T-helper 17 cell (primary cell): ENCODE results near the gene CUX1. TPM values are rescaled to one million over a fixed set of nuclear protein-coding genes. Genes with fewer than 3 reads are reported as not detected.
"Not testable (repeated sequence)": the region's sequence is repeated elsewhere in the genome, so short reads cannot be mapped to it uniquely, and the experiment has no call there.

Source experiments
- ATAC-seq: fragments of 150-1000 bp; cut with Tn5 transposase; 2 replicates; pipeline ENCODE4 v1.10.0; 2021; ENCODE audit warnings: mild to moderate bottlenecking, moderate library complexity
- DNase-seq, 3 donors: peaks; one replicate each; pipeline versions ENCODE4 v3.0.0 to v3.0.0-alpha.2; 2020 to 2021
- H3K9me3 ChIP-seq: one replicate; pipeline ENCODE4 v1.7.0; 2013; ENCODE audit warnings: low read length, mild to moderate bottlenecking; ENCODE audit not compliant: control insufficient read depth, poor library complexity, severe bottlenecking
- H3K27ac Mint-ChIP-seq: one replicate; pipeline ENCODE4 v1.8.0; 2022; ENCODE audit warnings: mild to moderate bottlenecking, moderate library complexity, mixed read lengths
- H3K27me3 Mint-ChIP-seq: one replicate; pipeline ENCODE4 v1.8.0; 2022; ENCODE audit warnings: mixed read lengths
- H3K36me3 Mint-ChIP-seq: one replicate; pipeline ENCODE4 v1.8.0; 2022; ENCODE audit warnings: low read depth, mixed read lengths
- H3K4me1 Mint-ChIP-seq: one replicate; pipeline ENCODE4 v1.8.0; 2022; ENCODE audit warnings: mild to moderate bottlenecking, mixed read lengths
- H3K4me3 Mint-ChIP-seq: one replicate; pipeline ENCODE4 v1.8.0; 2022; ENCODE audit warnings: mild to moderate bottlenecking, moderate library complexity, mixed read lengths
- total RNA-seq, 4 donors: library from RNA in 2 of 4; stranded (reverse) in 2 of 4; gene quantifications; one replicate each; pipeline ENCODE4 v1.2.3 and lab custom pipeline; 2022 to 2026

Gene CUX1
- total RNA-seq, 2 donors from 2014 or later = 35.6 to 52.8 TPM

GRCh38 chr7:102140952-102141370 is 323.5 kb downstream of the CUX1 start:
- H3K9me3 ChIP-seq = no peaks in the 10 kb centered on the region
- DNase-seq (no peak), ATAC-seq (peak; percentile 30)
- Mint-ChIP-seq H3K27ac (no peak overlapping the region), H3K27me3 (no peaks in the 10 kb centered on the region), H3K4me3 (peak overlapping the region; percentile 75), H3K36me3 (peaks cover 4% of the 10 kb centered on the region), H3K4me1 (peaks cover 8% of the 10 kb centered on the region)

GRCh38 chr7:102142433-102142832 is 325.0 kb downstream of the CUX1 start:
- ATAC-seq, H3K4me1 Mint-ChIP-seq, H3K36me3 Mint-ChIP-seq, DNase-seq, H3K4me3 Mint-ChIP-seq, H3K27me3 Mint-ChIP-seq, H3K9me3 ChIP-seq: not testable (repeated sequence)
- peak overlapping the region; percentile 11 for H3K27ac Mint-ChIP-seq

- no peaks in the 10 kb centered on the region for H3K27me3 Mint-ChIP-seq
- peaks cover 2% of the 10 kb centered on the region for H3K4me1 Mint-ChIP-seq
- no peaks in the 10 kb centered on the region for H3K9me3 ChIP-seq
- no peak overlapping the region for H3K4me3 Mint-ChIP-seq
- ATAC-seq = no peak
- peaks cover 4% of the 10 kb centered on the region for H3K36me3 Mint-ChIP-seq
- H3K27ac Mint-ChIP-seq = no peak overlapping the region
- no peak for DNase-seq
Measured at GRCh38 chr7:102146122-102146521, 328.7 kb downstream of the CUX1 start.

DNA sequence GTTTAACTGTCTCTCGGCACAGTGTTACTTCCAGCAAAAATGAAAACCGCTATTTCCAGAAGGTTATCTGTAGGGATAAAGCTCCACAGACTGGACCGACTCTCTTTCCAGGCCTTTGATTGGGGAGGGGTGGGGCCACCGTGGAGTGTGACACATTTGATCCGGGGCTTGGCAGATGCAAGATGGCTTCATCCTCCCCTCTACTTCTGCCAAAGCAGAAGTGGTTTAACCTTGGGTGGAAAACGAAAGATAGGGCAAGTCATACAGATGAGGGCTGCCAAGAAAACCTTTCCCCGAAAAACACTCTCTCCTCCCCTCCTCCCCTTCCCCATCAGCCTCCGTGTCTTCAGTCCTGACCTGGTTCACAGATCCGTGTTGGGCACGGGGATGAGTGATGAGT is 329.6 kb downstream of the CUX1 start:
- no peaks in the 10 kb centered on the region for H3K9me3 ChIP-seq
- DNase-seq = no peak
- Mint-ChIP-seq H3K27ac (no peak overlapping the region), H3K27me3 (no peaks in the 10 kb centered on the region), H3K4me1 (no peaks in the 10 kb centered on the region), H3K36me3 (peaks cover 4% of the 10 kb centered on the region), H3K4me3 (no peak overlapping the region)
- no peak for ATAC-seq

DNA sequence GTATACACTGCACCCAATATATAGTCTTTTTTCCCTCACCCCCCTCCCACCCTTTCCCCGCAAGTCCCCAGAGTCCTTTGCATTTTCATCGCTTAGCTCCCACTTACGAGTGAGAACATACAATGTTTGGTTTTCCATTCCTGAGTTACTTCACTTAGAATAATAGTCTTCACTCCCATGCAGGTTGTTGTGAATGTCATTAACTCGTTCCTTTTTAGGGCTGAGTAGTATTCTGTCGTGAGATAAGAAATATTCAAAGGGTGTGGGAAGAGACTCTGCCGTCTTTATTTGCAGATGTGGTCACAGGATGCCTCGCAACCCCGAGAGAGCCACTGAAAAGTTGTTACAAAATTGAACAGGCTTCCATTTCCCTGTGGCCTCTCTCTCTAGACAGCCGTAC is 331.4 kb downstream of the CUX1 start:
- DNase-seq (no peak), ATAC-seq (no peak)
- no peak overlapping the region for H3K27ac Mint-ChIP-seq
- H3K4me3 Mint-ChIP-seq = no peak overlapping the region
- H3K36me3 Mint-ChIP-seq = peaks cover 4% of the 10 kb centered on the region
- no peaks in the 10 kb centered on the region for H3K27me3 Mint-ChIP-seq
- no peaks in the 10 kb centered on the region for H3K9me3 ChIP-seq
- no peaks in the 10 kb centered on the region for H3K4me1 Mint-ChIP-seq

DNA sequence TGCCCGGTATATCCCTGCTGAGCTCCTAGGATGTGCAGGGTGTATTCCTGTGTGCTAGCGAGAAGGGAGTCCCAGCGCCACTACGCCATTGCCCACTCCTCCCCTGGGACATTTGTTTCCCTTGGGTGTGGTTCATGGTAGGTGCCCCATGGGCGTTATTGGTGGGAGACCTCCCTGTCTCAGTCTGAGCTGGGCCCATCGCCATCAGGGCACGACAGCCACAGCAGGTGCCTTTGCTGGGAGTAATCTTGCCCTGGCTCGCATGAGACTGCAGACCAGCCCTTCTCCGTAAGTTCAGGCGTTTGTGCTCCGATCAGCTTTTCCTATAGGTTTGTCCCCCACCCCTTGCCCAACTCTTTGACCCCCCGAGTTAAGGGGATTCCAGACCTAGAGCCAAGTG is 332.0 kb downstream of the CUX1 start:
- Mint-ChIP-seq H3K27ac (no peak overlapping the region), H3K36me3 (no peaks in the 10 kb centered on the region), H3K4me3 (no peak overlapping the region), H3K27me3 (no peaks in the 10 kb centered on the region), H3K4me1 (no peaks in the 10 kb centered on the region)
- DNase-seq (no peak), ATAC-seq (no peak)
- no peaks in the 10 kb centered on the region for H3K9me3 ChIP-seq

- DNase-seq = no peak
- H3K27ac Mint-ChIP-seq = no peak overlapping the region
- no peaks in the 10 kb centered on the region for H3K36me3 Mint-ChIP-seq
- no peak for ATAC-seq
- no peaks in the 10 kb centered on the region for H3K4me1 Mint-ChIP-seq
- no peaks in the 10 kb centered on the region for H3K9me3 ChIP-seq
- H3K27me3 Mint-ChIP-seq = no peaks in the 10 kb centered on the region
- no peak overlapping the region for H3K4me3 Mint-ChIP-seq
Measured at GRCh38 chr7:102150266-102150665, 332.8 kb downstream of the CUX1 start.

- no peak overlapping the region for H3K4me3 Mint-ChIP-seq
- H3K27me3 Mint-ChIP-seq = no peaks in the 10 kb centered on the region
- H3K9me3 ChIP-seq = no peaks in the 10 kb centered on the region
- peaks cover 3% of the 10 kb centered on the region for H3K36me3 Mint-ChIP-seq
- no peak overlapping the region for H3K27ac Mint-ChIP-seq
- DNase-seq = no peak
- no peak for ATAC-seq
- peaks cover 2% of the 10 kb centered on the region for H3K4me1 Mint-ChIP-seq
Measured at GRCh38 chr7:102152672-102153598, 335.5 kb downstream of the CUX1 start.

DNA sequence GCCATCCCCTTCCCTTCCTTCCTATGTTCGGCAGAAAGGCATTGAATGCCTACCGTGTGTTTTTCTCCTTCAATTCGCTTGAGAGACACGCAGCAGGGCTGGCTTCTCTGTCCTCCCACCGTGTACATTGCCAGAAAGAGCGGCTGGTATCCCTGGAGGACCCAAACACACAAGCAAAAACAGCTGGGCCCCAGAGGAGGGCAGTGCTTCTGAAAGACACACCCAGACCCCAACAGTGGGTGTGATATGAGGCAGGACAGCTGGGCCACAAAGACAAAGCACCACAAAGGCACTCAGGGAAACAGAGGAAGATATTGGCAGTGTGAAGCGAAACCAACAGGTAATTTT is 336.1 kb downstream of the CUX1 start:
- no peaks in the 10 kb centered on the region for H3K27me3 Mint-ChIP-seq

DNA sequence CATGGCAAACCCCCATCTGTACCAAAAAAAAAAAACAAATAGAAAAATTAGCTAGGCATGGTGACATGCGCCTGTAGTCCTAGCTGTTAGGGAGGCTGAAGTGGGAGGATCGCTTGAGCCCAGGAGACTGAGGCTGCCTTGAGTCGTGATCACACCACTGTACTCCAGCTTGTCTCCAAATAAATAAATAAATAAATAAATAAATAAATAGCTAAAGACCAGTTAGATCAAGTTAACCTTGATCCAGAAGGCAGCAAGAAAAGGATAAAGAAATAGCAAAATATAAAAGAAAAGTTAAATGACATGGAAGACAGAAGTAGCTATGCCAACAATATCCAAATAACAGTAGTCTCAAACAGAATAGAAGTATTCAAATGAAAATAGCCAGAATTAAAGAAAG is 337.0 kb downstream of the CUX1 start:
- no peak overlapping the region for H3K4me3 Mint-ChIP-seq
- H3K36me3 Mint-ChIP-seq = peaks cover 3% of the 10 kb centered on the region
- DNase-seq (no peak), ATAC-seq (no peak)
- H3K4me1 Mint-ChIP-seq = peaks cover 2% of the 10 kb centered on the region
- no peak overlapping the region for H3K27ac Mint-ChIP-seq
- no peaks in the 10 kb centered on the region for H3K9me3 ChIP-seq
- no peaks in the 10 kb centered on the region for H3K27me3 Mint-ChIP-seq

More for the DNA sequence above, 336.1 kb downstream of the CUX1 start:
- ATAC-seq = no peak
- no peak overlapping the region for H3K4me3 Mint-ChIP-seq
- peaks cover 2% of the 10 kb centered on the region for H3K4me1 Mint-ChIP-seq
- H3K27ac Mint-ChIP-seq = no peak overlapping the region
- H3K9me3 ChIP-seq = no peaks in the 10 kb centered on the region
- H3K36me3 Mint-ChIP-seq = peaks cover 3% of the 10 kb centered on the region
- no peak for DNase-seq

- DNase-seq (no peak), ATAC-seq (no peak)
- H3K9me3 ChIP-seq = no peaks in the 10 kb centered on the region
- H3K36me3 Mint-ChIP-seq = peaks cover 3% of the 10 kb centered on the region
- peaks cover 2% of the 10 kb centered on the region for H3K4me1 Mint-ChIP-seq
- no peak overlapping the region for H3K4me3 Mint-ChIP-seq
- H3K27me3 Mint-ChIP-seq = no peaks in the 10 kb centered on the region
- no peak overlapping the region for H3K27ac Mint-ChIP-seq
Measured at GRCh38 chr7:102155821-102156441, 338.5 kb downstream of the CUX1 start.

- Mint-ChIP-seq H3K27ac (no peak overlapping the region), H3K36me3 (peaks cover 3% of the 10 kb centered on the region), H3K27me3 (no peaks in the 10 kb centered on the region), H3K4me1 (peaks cover 2% of the 10 kb centered on the region), H3K4me3 (no peak overlapping the region)
- DNase-seq (no peak), ATAC-seq (no peak)
- no peaks in the 10 kb centered on the region for H3K9me3 ChIP-seq
Measured at GRCh38 chr7:102156867-102157266, 339.4 kb downstream of the CUX1 start.

- no peaks in the 10 kb centered on the region for H3K9me3 ChIP-seq
- no peak overlapping the region for H3K27ac Mint-ChIP-seq
- DNase-seq (no peak), ATAC-seq (no peak)
- no peaks in the 10 kb centered on the region for H3K27me3 Mint-ChIP-seq
- H3K36me3 Mint-ChIP-seq = peaks cover 2% of the 10 kb centered on the region
- H3K4me1 Mint-ChIP-seq = peaks cover 3% of the 10 kb centered on the region
- H3K4me3 Mint-ChIP-seq = no peak overlapping the region
Measured at GRCh38 chr7:102165136-102165535, 347.7 kb downstream of the CUX1 start.

GRCh38 chr7:102167254-102167653 is 349.8 kb downstream of the CUX1 start:
- no peaks in the 10 kb centered on the region for H3K27me3 Mint-ChIP-seq
- no peak for DNase-seq
- H3K36me3 Mint-ChIP-seq = peaks cover 2% of the 10 kb centered on the region

More at GRCh38 chr7:102167254-102167653, 349.8 kb downstream of the CUX1 start:
- Mint-ChIP-seq H3K4me3 (no peak overlapping the region), H3K27ac (no peak overlapping the region), H3K4me1 (peaks cover 3% of the 10 kb centered on the region)
- ATAC-seq = no peak
- H3K9me3 ChIP-seq = no peaks in the 10 kb centered on the region
